H1 (cell line): ENCODE data around the gene MUS81. TPM values are rescaled to one million over a fixed set of nuclear protein-coding genes. Genes with fewer than 3 reads are reported as not detected.

Experiments used
- CTCF ChIA-PET: fragments of 300-600 bp; sonication (Branson Sonifier 250); formaldehyde crosslinking; loops from one replicate; lab custom pipeline; 2021; ENCODE audit not compliant: partially characterized antibody; lab: Charles Lee
- POLR2A ChIA-PET: fragments of 300-600 bp; sonication (Branson Sonifier 250); formaldehyde crosslinking; loops from one replicate; lab custom pipeline; 2021; ENCODE audit warnings: inconsistent platforms; ENCODE audit not compliant: partially characterized antibody; lab: Charles Lee
- DNase-seq, 2 experiments: peaks; one replicate each; pipeline versions ENCODE4 v3.0.0 to v3.0.0-alpha.2; 2010 to 2022; ENCODE audit warnings: low spot score in 2 of 2, low read depth in 1 of 2, mixed read lengths in 1 of 2
- FAIRE-seq: peaks from 2 replicates; lab custom pipeline; 2011; peaks lifted over from hg19 to GRCh38; lab: Jason Lieb, UNC
- H2AFZ ChIP-seq: 2 replicates; pipeline ENCODE4 v1.8.1; 2012; ENCODE audit warnings: low read length, inconsistent platforms
- H2AK5ac ChIP-seq: 2 replicates; pipeline ENCODE4 v1.6.1; 2013; ENCODE audit warnings: low read depth, low read length
- H2BK120ac ChIP-seq: replicated peaks from 2 replicates; pipeline ENCODE3; 2013; ENCODE audit warnings: low read depth, low read length, inconsistent platforms
- H2BK12ac ChIP-seq: 2 replicates; pipeline ENCODE4 v1.6.1; 2013; ENCODE audit warnings: low read depth, low read length
- H2BK15ac ChIP-seq: 2 replicates; pipeline ENCODE4 v1.6.1; 2013; ENCODE audit warnings: low read length
- H2BK20ac ChIP-seq: 2 replicates; pipeline ENCODE4 v1.6.1; 2013; ENCODE audit warnings: low read length
- H2BK5ac ChIP-seq: 2 replicates; pipeline ENCODE4 v1.6.1; 2013; ENCODE audit warnings: low read depth, low read length
- H3K14ac ChIP-seq: 2 replicates; pipeline ENCODE4 v1.6.1; 2013; ENCODE audit warnings: inconsistent platforms; ENCODE audit not compliant: insufficient read length
- H3K18ac ChIP-seq: 2 replicates; pipeline ENCODE4 v1.6.1; 2013; ENCODE audit warnings: low read length; ENCODE audit errors: extremely low read depth
- H3K23ac ChIP-seq: 2 replicates; pipeline ENCODE4 v1.6.1; 2013; ENCODE audit warnings: inconsistent platforms; ENCODE audit not compliant: insufficient read length
- H3K23me2 ChIP-seq: 2 replicates; pipeline ENCODE4 v1.6.1; 2013; ENCODE audit warnings: low read depth, low read length
- H3K27ac ChIP-seq: 2 replicates; pipeline ENCODE4 v1.6.1; 2011; ENCODE audit warnings: low read depth, low read length, inconsistent platforms
- H3K27me3 ChIP-seq, 4 experiments: replicated peaks in 1 of 4; 1 replicate in 1 of 4; 2 replicates in 3 of 4; pipeline versions ENCODE4 v1.6.1 to v1.8.1; 2011 to 2013; ENCODE audit warnings: low read length in 3 of 4, mild to moderate bottlenecking in 3 of 4, inconsistent platforms in 2 of 4, mixed read lengths in 2 of 4, moderate library complexity in 1 of 4; ENCODE audit not compliant: control insufficient read depth in 3 of 4, insufficient read depth in 3 of 4; ENCODE audit errors: extremely low read depth in 1 of 4
- H3K36me3 ChIP-seq, 4 experiments: 2 replicates each; pipeline versions ENCODE4 v1.6.1 to v1.8.1; 2011 to 2013; ENCODE audit warnings: mild to moderate bottlenecking in 4 of 4, low read length in 3 of 4, moderate library complexity in 2 of 4, control low read depth in 1 of 4, inconsistent platforms in 1 of 4; ENCODE audit not compliant: insufficient read depth in 4 of 4, control insufficient read depth in 2 of 4
- H3K4ac ChIP-seq: replicated peaks from 2 replicates; pipeline ENCODE3; 2013; ENCODE audit warnings: low read length, low read depth, mixed read lengths, inconsistent platforms; ENCODE audit not compliant: insufficient read length
- H3K4me1 ChIP-seq, 4 experiments: replicated peaks in 1 of 4; 1 replicate in 1 of 4; 2 replicates in 3 of 4; pipeline versions ENCODE4 v1.6.1 to v1.8.1; 2011 to 2013; ENCODE audit warnings: low read length in 3 of 4, inconsistent platforms in 2 of 4, mixed read lengths in 1 of 4; ENCODE audit not compliant: insufficient read depth in 4 of 4, control insufficient read depth in 3 of 4
- H3K4me2 ChIP-seq, 2 experiments: 2 replicates each; pipeline versions ENCODE4 v1.6.1 to v1.8.1; 2011 to 2013; ENCODE audit warnings: low read depth in 2 of 2, low read length in 2 of 2, control low read depth in 1 of 2, inconsistent platforms in 1 of 2, mild to moderate bottlenecking in 1 of 2; ENCODE audit not compliant: insufficient read depth in 1 of 2
- H3K4me3 ChIP-seq, 4 experiments: fragments of 200-600, 300-600 bp in 1 of 4; sonication (generic), shearing (Covaris generic), sonication (Bioruptor Twin) in 1 of 4; 2 replicates each; pipeline versions ENCODE4 v1.5.1 to v1.8.1; 2011 to 2016; ENCODE audit warnings: low read length in 4 of 4, low read depth in 3 of 4, control low read depth in 2 of 4, inconsistent platforms in 2 of 4, mild to moderate bottlenecking in 2 of 4, mixed read lengths in 1 of 4, moderate library complexity in 1 of 4; ENCODE audit not compliant: insufficient read depth in 2 of 4; ENCODE audit errors: extremely low read depth in 1 of 4
- H3K56ac ChIP-seq: replicated peaks from 2 replicates; pipeline ENCODE3; 2013; ENCODE audit warnings: low read depth, mild to moderate bottlenecking, mixed read lengths, low read length, inconsistent platforms; ENCODE audit not compliant: insufficient read length
- H3K79me1 ChIP-seq: 2 replicates; pipeline ENCODE4 v1.6.1; 2013; ENCODE audit warnings: low read depth, low read length, control low read depth
- H3K79me2 ChIP-seq, 2 experiments: 2 replicates each; pipeline versions ENCODE4 v1.6.1 to v1.8.1; 2012 to 2013; ENCODE audit warnings: low read length in 2 of 2, mild to moderate bottlenecking in 2 of 2, inconsistent platforms in 1 of 2; ENCODE audit not compliant: insufficient read depth in 2 of 2, control insufficient read depth in 1 of 2
- H3K9ac ChIP-seq, 4 experiments: replicated peaks in 1 of 4; 1 replicate in 1 of 4; 2 replicates in 3 of 4; pipeline versions ENCODE4 v1.6.1 to v1.8.1; 2011 to 2013; ENCODE audit warnings: low read depth in 3 of 4, low read length in 3 of 4, control low read depth in 2 of 4, mild to moderate bottlenecking in 2 of 4, moderate library complexity in 2 of 4, inconsistent platforms in 1 of 4; ENCODE audit errors: extremely low read depth in 1 of 4
- H3K9me3 ChIP-seq, 2 experiments: 2 replicates each; pipeline versions ENCODE4 v1.6.1 to v1.8.1; 2012 to 2013; ENCODE audit warnings: mild to moderate bottlenecking in 2 of 2, moderate library complexity in 2 of 2, control low read depth in 1 of 2, inconsistent platforms in 1 of 2, low read depth in 1 of 2, low read length in 1 of 2, mixed read lengths in 1 of 2; ENCODE audit not compliant: insufficient read depth in 2 of 2
- H4K20me1 ChIP-seq, 2 experiments: replicated peaks in 1 of 2; 2 replicates each; pipeline versions ENCODE3 to v1.8.1; 2011 to 2013; ENCODE audit warnings: inconsistent platforms in 2 of 2, low read length in 2 of 2, mild to moderate bottlenecking in 1 of 2; ENCODE audit not compliant: insufficient read depth in 2 of 2, control insufficient read depth in 1 of 2
- H4K5ac ChIP-seq: 2 replicates; pipeline ENCODE4 v1.6.1; 2013; ENCODE audit warnings: low read length, low read depth, mixed read lengths, inconsistent platforms; ENCODE audit not compliant: insufficient read length
- H4K8ac ChIP-seq: 2 replicates; pipeline ENCODE4 v1.8.0; 2013; ENCODE audit warnings: mild to moderate bottlenecking, moderate library complexity, low read length, inconsistent platforms; ENCODE audit not compliant: insufficient read depth; ENCODE audit errors: extremely low read depth
- H4K91ac ChIP-seq: replicated peaks from 2 replicates; pipeline ENCODE3; 2013; ENCODE audit warnings: low read length, mixed read lengths, inconsistent platforms; ENCODE audit not compliant: insufficient read length
- KDM4A ChIP-seq: IDR thresholded peaks from one replicate; pipeline ENCODE4 v1.7.1; 2012; ENCODE audit warnings: low read depth, mild to moderate bottlenecking, moderate library complexity, low read length, inconsistent platforms; ENCODE audit not compliant: severe bottlenecking
- POLR2AphosphoS5 ChIP-seq: IDR thresholded peaks from 2 replicates; pipeline ENCODE4 v1.6.1; 2011; ENCODE audit warnings: low read depth, low read length
- WGBS, 2 experiments: shearing (Covaris generic) in 1 of 2; methylation state at CpG; one replicate each; pipeline versions ENCODE4 v1.1.6 to v1.1.7; 2013 to 2015; ENCODE audit warnings: low lambda C conversion rate in 2 of 2, mixed read lengths in 2 of 2, inconsistent platforms in 1 of 2, low coverage in 1 of 2, missing lambda C conversion rate in 1 of 2; ENCODE audit not compliant: insufficient replicate concordance in 2 of 2, insufficient coverage in 1 of 2, insufficient read length in 1 of 2; ENCODE audit errors: extremely low coverage in 1 of 2, missing lambda C conversion rate in 1 of 2; 5-methylcytosine and 5-hydroxymethylcytosine counted together
- polyA plus RNA-seq, 7 experiments: library from polyadenylated mRNA; depleted of rRNA in 3 of 7; stranded (reverse) in 5 of 7; unstranded in 2 of 7; fragments of >200 nt in 5 of 7; fragments of 200-250 nt in 2 of 7; gene quantifications; 1 replicate in 5 of 7; 2 replicates in 1 of 7; 4 replicates in 1 of 7; pipeline versions ENCODE4 v1.2.1 to v1.2.3, GENCODE V29; 2011 to 2013; ENCODE audit warnings: missing spikeins in 2 of 7, mixed read lengths in 2 of 7
- total RNA-seq: library from RNA; stranded (reverse); fragmentation: NEBNext Ultra II Directional; extraction: Animal tissue kit (Norgen Biotek cat#: 25700); gene quantifications from 2 replicates; pipeline ENCODE4 v1.2.1, GENCODE V29; 2021

The MUS81 gene
- total and polyA plus RNA-seq, 2 of the 8 experiments (the other 6 are each of a cell fraction or from before 2014, with no cell fraction given) = 30.2 to 31.5 TPM

GRCh38 chr11:65862941-65863888, 3.0 kb downstream of the MUS81 start:
- Histone ChIP-seq H3K23ac (no peak overlapping the region), H2BK120ac (no peak overlapping the region), H3K4me3 (no peak overlapping the region), H3K79me1 (no peaks in the 10 kb centered on the region; the same call in 1 of the 2 replicates), H2AFZ (no peak overlapping the region), H3K4me2 (no peak overlapping the region), H4K91ac (no peak overlapping the region), H2BK5ac (no peak overlapping the region), H3K4ac (no peak overlapping the region), H3K79me2 (peaks cover 0 to 5% of the 10 kb centered on the region in 2 experiments; a peak in 1 of 4 replicates), H2BK20ac (no peak overlapping the region), H2BK12ac (no peak overlapping the region), H3K9me3 (no peaks in the 10 kb centered on the region), H3K18ac (no peak overlapping the region), H2BK15ac (no peak overlapping the region), H3K27me3 (no peaks in the 10 kb centered on the region), H3K23me2 (peaks cover 20% of the 10 kb centered on the region), H4K8ac (0 out of 2 replicates have a peak overlapping the region, but pooled peaks have one; percentile 40), H3K56ac (no peak overlapping the region), H4K5ac (no peak overlapping the region), H3K9ac (no peak overlapping the region), H3K4me1 (peaks cover 0 to 10% (median 7%) of the 10 kb centered on the region in 4 experiments; a peak in 5 of 7 replicates), H2AK5ac (no peak overlapping the region), H3K14ac (no peak overlapping the region), H3K27ac (no peak overlapping the region), H3K36me3 (peaks cover 5 to 17% (median 14%) of the 10 kb centered on the region in 4 experiments), H4K20me1 (no peaks in the 10 kb centered on the region)
- FAIRE-seq = no peak
- no peak for TF ChIP-seq KDM4A
- TF ChIP-seq POLR2AphosphoS5 = peak; percentile 64; the same call in 1 of the 2 replicates
- POLR2A ChIA-PET = interaction anchor here (1.2 to 39.7 kb wide), 3 partner anchors 7 to 117 kb away, joined by 3 to 1071 read pairs (median 1071); partner anchors contain the start of genes CCDC85B, CFL1, CTSW and EFEMP2
- 92% methylated on average over 20 of the region's 24 CpGs; no CpG with 5 or more reads in 1 of the 2 experiments for WGBS, 2 experiments
- CTCF ChIA-PET = interaction anchor here (0.6 to 9.9 kb wide), 7 partner anchors 9 to 293 kb away, joined by 3 to 191 read pairs (median 6); partner anchors contain the start of genes CCDC85B, EFEMP2, FIBP and ZNRD2
- no peak for DNase-seq
